Effector memory CD4-positive, alpha-beta T cell (primary cell): ENCODE results near the gene HLCS.

Experiments used
- DNase-seq, 3 donors: peaks; one replicate each; pipeline ENCODE4 v3.0.0-alpha.2; 2020
- H3K27ac ChIP-seq: 2 replicates; pipeline ENCODE4 v1.7.0; 2013; ENCODE audit warnings: mild to moderate bottlenecking, low read length, moderate library complexity; ENCODE audit not compliant: insufficient read depth, poor library complexity, severe bottlenecking
- H3K27me3 ChIP-seq: replicated peaks from 2 replicates; pipeline ENCODE4 v1.7.0; 2013; ENCODE audit warnings: mild to moderate bottlenecking, low read length; ENCODE audit not compliant: insufficient read depth, control insufficient read depth, poor library complexity, severe bottlenecking
- H3K36me3 ChIP-seq: 2 replicates; pipeline ENCODE4 v1.7.0; 2013; ENCODE audit warnings: mild to moderate bottlenecking, low read length, moderate library complexity; ENCODE audit not compliant: control insufficient read depth, insufficient read depth
- H3K4me1 ChIP-seq: 2 replicates; pipeline ENCODE4 v1.7.0; 2013; ENCODE audit warnings: low read length, mild to moderate bottlenecking; ENCODE audit not compliant: control insufficient read depth, insufficient read depth, poor library complexity, severe bottlenecking
- H3K4me3 ChIP-seq: 2 replicates; pipeline ENCODE4 v1.7.0; 2013; ENCODE audit warnings: low read length, low read depth, mild to moderate bottlenecking; ENCODE audit not compliant: insufficient read depth, poor library complexity, severe bottlenecking
- H3K9me3 ChIP-seq: 2 replicates; pipeline ENCODE4 v1.7.0; 2013; ENCODE audit warnings: mild to moderate bottlenecking, low read length, moderate library complexity; ENCODE audit not compliant: control insufficient read depth

HLCS gene

GRCh38 chr21:36914244-36915013, 52.0 kb downstream of the HLCS start:
- H3K4me1 ChIP-seq: no peaks in the 10 kb centered on the region
- H3K36me3 ChIP-seq: no peaks in the 10 kb centered on the region
- no peaks in the 10 kb centered on the region for H3K27me3 ChIP-seq
- no peak for DNase-seq
- H3K9me3 ChIP-seq: no peaks in the 10 kb centered on the region
- no peak overlapping the region for H3K27ac ChIP-seq
- H3K4me3 ChIP-seq: no peak overlapping the region

GRCh38 chr21:36913247-36914169, 53.0 kb downstream of the HLCS start:
- no peaks in the 10 kb centered on the region for H3K4me1 ChIP-seq
- H3K27me3 ChIP-seq: no peaks in the 10 kb centered on the region
- H3K27ac ChIP-seq: no peak overlapping the region
- no peaks in the 10 kb centered on the region for H3K36me3 ChIP-seq
- H3K4me3 ChIP-seq: no peak overlapping the region
- no peaks in the 10 kb centered on the region for H3K9me3 ChIP-seq
- DNase-seq: no peak

- H3K36me3 ChIP-seq: no peaks in the 10 kb centered on the region
- H3K27me3 ChIP-seq: no peaks in the 10 kb centered on the region
- no peak for DNase-seq
- no peak overlapping the region for H3K27ac ChIP-seq
- H3K4me1 ChIP-seq: no peaks in the 10 kb centered on the region
- no peaks in the 10 kb centered on the region for H3K9me3 ChIP-seq
- H3K4me3 ChIP-seq: no peak overlapping the region
Observed at GRCh38 chr21:36910581-36911307, 55.7 kb downstream of the HLCS start.

GRCh38 chr21:36909901-36910561, 56.4 kb downstream of the HLCS start:
- H3K4me1 ChIP-seq: no peaks in the 10 kb centered on the region
- H3K36me3 ChIP-seq: no peaks in the 10 kb centered on the region
- H3K27ac ChIP-seq: no peak overlapping the region
- no peaks in the 10 kb centered on the region for H3K9me3 ChIP-seq
- DNase-seq: no peak
- no peak overlapping the region for H3K4me3 ChIP-seq
- H3K27me3 ChIP-seq: no peaks in the 10 kb centered on the region

GRCh38 chr21:36909423-36909822, 57.0 kb downstream of the HLCS start:
- Histone ChIP-seq H3K4me3 (no peak overlapping the region), H3K27ac (no peak overlapping the region), H3K4me1 (no peaks in the 10 kb centered on the region), H3K9me3 (no peaks in the 10 kb centered on the region), H3K27me3 (no peaks in the 10 kb centered on the region), H3K36me3 (no peaks in the 10 kb centered on the region)
- no peak for DNase-seq

- Histone ChIP-seq H3K27ac (no peak overlapping the region), H3K27me3 (no peaks in the 10 kb centered on the region), H3K36me3 (no peaks in the 10 kb centered on the region), H3K9me3 (no peaks in the 10 kb centered on the region), H3K4me3 (no peak overlapping the region), H3K4me1 (no peaks in the 10 kb centered on the region)
- DNase-seq: no peak
Observed at GRCh38 chr21:36908260-36908908, 58.1 kb downstream of the HLCS start.

- no peak for DNase-seq
Observed at GRCh38 chr21:36904093-36904666, 62.3 kb downstream of the HLCS start.

GRCh38 chr21:36902793-36903192, 63.7 kb downstream of the HLCS start:
- H3K36me3 ChIP-seq: no peaks in the 10 kb centered on the region
- no peaks in the 10 kb centered on the region for H3K4me1 ChIP-seq
- no peak for DNase-seq
- no peak overlapping the region for H3K4me3 ChIP-seq
- H3K27me3 ChIP-seq: no peaks in the 10 kb centered on the region
- no peak overlapping the region for H3K27ac ChIP-seq
- H3K9me3 ChIP-seq: no peaks in the 10 kb centered on the region

More at GRCh38 chr21:36904093-36904666, 62.3 kb downstream of the HLCS start:
- no peaks in the 10 kb centered on the region for H3K27me3 ChIP-seq
- no peaks in the 10 kb centered on the region for H3K4me1 ChIP-seq
- H3K27ac ChIP-seq: no peak overlapping the region
- no peaks in the 10 kb centered on the region for H3K36me3 ChIP-seq
- H3K4me3 ChIP-seq: no peak overlapping the region
- H3K9me3 ChIP-seq: no peaks in the 10 kb centered on the region

- no peaks in the 10 kb centered on the region for H3K4me1 ChIP-seq
- H3K36me3 ChIP-seq: no peaks in the 10 kb centered on the region
- DNase-seq: no peak
- H3K27ac ChIP-seq: no peak overlapping the region
- no peaks in the 10 kb centered on the region for H3K9me3 ChIP-seq
- H3K27me3 ChIP-seq: no peaks in the 10 kb centered on the region
- H3K4me3 ChIP-seq: no peak overlapping the region
Observed at GRCh38 chr21:36902331-36902730, 64.1 kb downstream of the HLCS start.
